Erythroblast (primary cell): Measurements from ENCODE around the gene PROM2.

Source experiments
- GATA1 ChIP-seq: IDR thresholded peaks from 2 replicates; pipeline ENCODE4 v1.6.1; 2011; ENCODE audit warnings: low read depth, mild to moderate bottlenecking, control low read depth, low read length, moderate library complexity
- POLR2A ChIP-seq: IDR thresholded peaks from 2 replicates; pipeline ENCODE4 v1.6.1; 2011; ENCODE audit warnings: mild to moderate bottlenecking, low read length

DNA sequence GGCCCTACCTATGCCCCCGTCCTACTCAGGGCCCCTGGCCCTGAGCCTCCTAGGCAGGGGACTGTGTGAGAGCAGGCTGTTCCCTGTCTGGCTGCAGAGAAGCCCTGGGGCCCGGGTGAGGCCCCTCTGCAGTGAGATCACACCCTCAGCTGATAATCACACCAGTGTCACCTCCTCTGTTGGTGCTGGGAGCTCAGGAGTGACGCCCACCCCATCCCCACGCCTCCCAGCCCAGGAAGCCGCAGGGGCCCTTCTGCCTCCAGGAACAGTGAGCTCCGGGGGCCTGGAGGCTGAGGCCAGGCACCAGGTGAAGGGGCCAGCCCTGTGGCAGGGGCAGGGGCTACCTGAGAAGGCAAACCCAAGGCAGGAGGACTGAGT lies 42.9 kb downstream of the PROM2 start:
- TF ChIP-seq POLR2A = no peak
- no peak for TF ChIP-seq GATA1
